DMS79 treated with DMSO at 0.1 percent for 48 hours (cell line): ENCODE data around the gene NMNAT2.
A peak's percentile ranks its signal among the peaks of the same experiment; 100 is the strongest.

ENCODE experiments used
- DNase-seq: peaks from one replicate; lab custom pipeline; 2025; lab: John Stamatoyannopoulos, UW

The NMNAT2 gene

DNA sequence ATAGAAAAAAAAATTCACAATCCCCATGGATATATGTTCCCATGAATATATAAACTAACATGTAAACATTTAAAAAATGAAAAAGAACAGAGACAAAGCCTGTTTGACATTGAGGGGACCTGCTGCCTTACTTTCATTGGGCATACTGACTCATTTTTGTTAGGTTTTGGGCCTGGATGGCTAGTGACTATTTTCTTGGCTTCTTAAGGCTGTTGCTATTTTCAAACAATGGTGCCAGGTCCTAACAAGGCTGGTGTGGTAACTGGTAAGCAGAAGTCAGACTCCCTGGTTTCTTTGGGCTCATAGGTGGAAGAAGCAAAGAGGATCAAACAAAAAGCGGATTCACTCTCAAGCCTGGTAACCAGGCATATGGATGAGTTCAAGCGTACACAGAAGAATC is 181.1 kb downstream of the NMNAT2 start:
- DNase-seq, result no peak

GRCh38 chr1:183236158-183236725 is 181.9 kb downstream of the NMNAT2 start:
- no peak for DNase-seq

GRCh38 chr1:183235503-183235902 is 182.7 kb downstream of the NMNAT2 start:
- DNase-seq, result peak; percentile 84

DNA sequence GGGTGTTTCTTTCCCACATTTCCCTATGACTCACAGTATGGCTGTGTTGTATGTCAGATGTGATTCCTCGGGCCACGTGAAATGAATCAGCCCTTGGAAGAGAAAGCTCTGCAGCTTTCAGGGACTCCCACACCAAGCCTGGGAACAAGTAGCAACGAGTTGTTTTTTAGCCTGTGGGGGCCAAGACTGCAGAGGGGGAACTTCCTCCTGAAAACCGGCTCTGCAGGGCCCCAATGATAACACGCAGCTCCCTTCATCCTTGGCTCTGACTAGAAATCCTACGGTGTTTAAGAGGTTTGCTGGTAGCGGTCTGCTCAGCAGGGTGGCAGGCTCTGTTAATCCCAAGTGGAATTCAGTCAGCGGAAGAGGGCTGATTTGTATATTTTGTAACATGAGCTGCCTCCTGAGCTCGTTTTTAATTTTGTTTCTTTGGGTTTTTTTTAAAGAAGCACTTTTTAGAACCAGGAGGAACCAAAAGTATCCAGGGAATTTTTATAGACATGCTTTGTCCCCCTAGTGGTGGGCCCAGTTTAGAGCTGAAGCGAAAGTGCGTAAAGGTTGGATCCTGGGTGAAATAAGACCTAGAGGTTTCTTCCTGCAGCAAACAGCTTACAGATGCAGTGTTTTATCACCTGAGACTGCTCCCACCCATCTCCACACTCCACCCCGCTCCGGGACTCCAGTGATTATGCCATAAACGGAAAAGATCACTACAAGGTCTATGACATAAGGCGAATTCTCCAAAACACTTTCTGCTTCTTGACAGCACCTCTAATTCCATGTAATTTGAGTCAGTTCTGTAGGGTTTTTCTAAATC is 183.3 kb downstream of the NMNAT2 start:
- DNase-seq, result peak; percentile 90

DNA sequence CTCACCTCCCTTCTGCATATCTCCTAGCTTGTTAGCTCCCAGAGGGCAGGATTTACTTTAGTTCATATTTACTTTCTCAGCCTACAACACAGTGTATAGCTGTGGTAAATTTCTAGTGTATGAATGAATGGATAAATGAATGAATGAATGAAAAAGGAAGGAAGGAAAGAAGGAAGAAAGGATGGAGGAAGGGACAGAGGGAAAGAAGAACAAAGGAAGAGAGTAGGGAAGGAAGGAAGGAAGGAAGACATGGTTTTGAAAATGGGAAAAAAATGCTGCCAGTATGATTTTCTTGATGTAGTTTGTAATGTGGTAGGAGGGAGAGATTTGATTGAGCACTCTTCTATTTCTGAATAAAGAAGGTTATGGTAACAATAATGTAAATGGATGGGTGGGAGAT is 185.1 kb downstream of the NMNAT2 start:
- DNase-seq, result no peak

DNA sequence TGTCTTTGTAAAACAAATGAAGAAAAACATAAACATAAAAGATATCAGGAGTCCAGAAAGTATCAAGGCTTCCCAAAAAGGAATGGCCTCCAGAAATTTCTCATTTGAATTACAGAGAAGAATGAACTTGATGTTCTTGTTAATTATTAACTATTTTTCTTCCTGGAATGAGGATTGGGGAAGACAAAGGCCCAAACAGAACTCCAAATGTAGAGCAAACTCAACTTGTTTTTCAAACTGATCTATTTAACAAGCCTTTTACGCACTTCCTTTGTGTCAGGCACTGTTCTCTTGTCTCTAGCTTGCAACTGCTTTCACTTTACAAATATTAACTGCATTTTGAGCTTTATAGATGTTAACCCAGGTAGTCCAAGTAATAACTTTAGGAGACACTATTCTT is 186.6 kb downstream of the NMNAT2 start:
- DNase-seq, result no peak

GRCh38 chr1:183230413-183230812 is 187.8 kb downstream of the NMNAT2 start:
- no peak for DNase-seq

DNA sequence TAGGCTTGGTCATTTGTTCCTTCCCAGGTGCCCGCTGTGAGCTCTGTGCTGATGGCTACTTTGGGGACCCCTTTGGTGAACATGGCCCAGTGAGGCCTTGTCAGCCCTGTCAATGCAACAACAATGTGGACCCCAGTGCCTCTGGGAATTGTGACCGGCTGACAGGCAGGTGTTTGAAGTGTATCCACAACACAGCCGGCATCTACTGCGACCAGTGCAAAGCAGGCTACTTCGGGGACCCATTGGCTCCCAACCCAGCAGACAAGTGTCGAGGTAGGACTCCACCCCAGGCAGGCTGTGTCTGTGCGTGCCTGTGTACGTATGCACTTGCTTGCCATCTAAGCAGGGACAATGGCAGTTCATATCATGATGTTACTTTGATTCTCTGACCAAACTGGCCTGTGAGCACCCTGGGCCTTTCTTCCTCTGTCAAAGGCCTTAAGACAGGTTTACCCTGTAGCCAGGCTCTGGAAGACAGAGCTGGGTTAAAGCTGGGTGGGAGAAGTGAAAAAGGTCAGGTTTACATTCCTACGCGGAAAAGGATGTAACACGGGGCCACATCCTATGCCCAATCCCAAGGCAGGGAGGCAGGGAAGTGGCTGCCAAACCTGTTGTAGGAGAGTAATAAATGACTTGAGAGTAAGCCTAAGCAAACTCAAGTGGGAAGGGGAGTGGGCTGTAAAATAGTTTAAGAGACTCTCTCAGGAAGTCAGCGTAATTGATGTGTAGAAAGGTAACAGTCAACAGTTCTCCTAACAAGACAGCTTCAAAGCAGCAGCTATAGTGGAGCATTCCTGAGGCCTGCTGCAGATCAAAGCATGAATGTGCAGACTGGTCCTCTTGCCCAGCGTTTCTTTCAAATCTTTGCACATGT is 189.6 kb downstream of the NMNAT2 start:
- DNase-seq, result no peak

- DNase-seq, result no peak
Measured at GRCh38 chr1:183227422-183228346, 190.5 kb downstream of the NMNAT2 start.

DNA sequence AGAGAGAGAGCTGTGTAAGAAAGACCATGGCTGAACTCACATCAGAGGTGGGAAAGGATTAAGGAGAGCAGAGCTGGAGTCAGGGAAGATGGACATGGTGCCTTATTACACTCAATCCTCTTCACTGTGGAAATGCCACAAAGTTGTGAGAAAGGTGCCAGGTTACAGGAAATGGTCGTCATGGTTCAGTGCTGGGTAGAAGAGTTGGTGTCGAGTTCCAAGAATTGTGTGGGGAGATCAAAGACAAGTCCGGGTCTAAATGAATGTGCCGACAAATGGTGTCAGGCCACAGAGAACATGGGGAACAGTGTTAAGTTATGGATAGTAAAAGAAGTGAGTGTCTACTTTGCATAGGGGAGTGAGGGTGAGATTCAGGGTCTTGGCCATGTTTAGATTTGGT is 191.2 kb downstream of the NMNAT2 start:
- no peak for DNase-seq

GRCh38 chr1:183226361-183226760 is 191.8 kb downstream of the NMNAT2 start:
- DNase-seq, result no peak

DNA sequence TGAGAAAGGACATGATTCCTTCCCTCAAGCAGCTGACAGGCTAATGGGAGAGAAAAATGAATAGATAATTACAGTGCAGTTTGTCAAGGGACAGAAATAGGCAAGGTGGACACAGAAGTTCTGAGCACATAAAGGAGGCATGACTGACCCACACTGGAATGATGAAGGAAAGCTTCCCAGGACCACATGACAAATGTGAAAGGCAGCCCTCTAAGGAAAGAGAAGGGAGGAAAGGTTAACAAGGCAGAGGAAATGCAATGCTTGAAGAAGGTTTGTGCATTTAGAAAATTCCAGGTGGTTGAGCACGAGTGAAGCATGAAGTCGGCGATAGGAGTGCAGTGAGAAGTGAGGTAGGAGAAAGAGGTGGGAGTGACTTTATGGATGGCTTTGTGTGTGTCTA is 194.7 kb downstream of the NMNAT2 start:
- no peak for DNase-seq

- no peak for DNase-seq
Measured at GRCh38 chr1:183222909-183223308, 195.3 kb downstream of the NMNAT2 start.

DNA sequence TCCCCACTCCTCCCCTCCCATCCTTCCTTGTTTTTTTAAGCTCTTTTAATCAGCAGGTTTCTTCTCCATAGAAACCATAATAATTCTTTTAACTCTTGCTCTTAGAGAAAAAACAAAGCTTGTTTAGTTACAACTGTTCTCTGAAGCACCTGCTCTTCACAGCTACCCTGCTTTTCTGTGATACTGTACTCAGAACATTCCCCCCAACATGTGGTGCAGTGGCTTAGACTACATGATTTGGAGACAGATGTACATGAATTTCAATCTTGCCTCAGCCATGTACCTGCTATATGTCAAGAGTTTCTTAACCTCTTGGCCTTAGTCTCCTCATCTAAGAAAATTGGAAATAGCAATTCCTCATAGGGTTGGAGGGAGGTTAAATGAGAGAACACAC is 198.6 kb downstream of the NMNAT2 start:
- no peak for DNase-seq

DNA sequence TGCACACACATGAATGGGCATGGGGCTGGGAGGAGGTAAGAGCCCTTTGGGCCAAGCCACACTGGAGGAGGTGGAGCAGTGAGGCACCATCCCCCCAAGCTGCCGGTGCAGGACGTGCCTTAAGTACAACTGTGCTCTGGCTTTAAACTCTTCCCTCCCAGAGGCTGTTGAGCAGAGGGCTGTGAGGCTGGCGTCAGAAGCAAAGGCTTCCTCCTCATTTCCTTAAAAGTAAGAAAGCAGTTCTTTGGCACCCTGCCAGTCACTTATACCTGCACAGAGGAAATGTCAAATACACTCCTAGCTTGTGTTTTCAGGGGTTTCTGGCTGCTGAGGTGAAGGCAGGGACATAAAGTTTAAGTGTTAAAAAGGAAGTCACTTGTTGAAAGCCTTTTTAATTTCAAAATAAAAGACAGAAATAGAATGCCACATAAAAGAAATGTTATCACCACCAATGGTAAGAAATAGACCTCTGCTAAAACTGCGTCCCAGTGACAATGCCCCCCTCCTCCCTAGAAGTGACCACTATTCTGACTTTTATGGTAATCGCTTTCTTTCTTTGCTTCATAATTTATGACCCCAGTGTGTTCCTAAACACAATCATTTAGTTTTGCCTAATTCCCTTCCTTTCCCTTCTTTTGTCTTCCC is 199.1 kb downstream of the NMNAT2 start:
- DNase-seq, result peak; percentile 66

DNA sequence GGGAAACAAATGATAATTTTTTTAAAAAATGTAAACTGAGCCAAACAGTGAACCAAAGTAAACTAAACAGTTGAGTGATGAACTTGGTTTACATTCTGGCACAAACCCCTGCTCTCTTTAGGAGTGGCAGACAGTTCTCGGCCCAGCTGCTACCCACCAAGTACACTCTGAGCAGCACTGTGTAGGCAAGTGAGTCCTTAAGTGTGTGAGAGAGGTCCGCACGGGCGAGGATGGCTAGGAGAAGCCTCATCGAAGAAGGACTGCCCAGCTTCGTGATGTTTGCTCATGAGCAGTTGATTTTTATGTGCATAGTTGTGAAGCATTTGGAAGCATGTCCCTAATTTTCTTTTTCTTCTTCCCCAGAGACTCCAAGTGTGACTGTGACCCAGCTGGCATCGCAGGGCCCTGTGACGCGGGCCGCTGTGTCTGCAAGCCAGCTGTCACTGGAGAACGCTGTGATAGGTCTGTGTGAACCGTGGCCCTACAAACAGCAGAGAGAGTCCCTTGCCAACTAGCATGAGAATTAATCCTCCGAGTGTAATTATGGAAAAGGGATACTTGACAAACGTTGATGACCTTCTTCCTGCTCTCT is 200.1 kb downstream of the NMNAT2 start:
- DNase-seq, result peak; percentile 64

- no peak for DNase-seq
Measured at GRCh38 chr1:183215936-183216335, 202.2 kb downstream of the NMNAT2 start.

GRCh38 chr1:183215076-183215720 is 203.0 kb downstream of the NMNAT2 start:
- DNase-seq, result no peak

DNA sequence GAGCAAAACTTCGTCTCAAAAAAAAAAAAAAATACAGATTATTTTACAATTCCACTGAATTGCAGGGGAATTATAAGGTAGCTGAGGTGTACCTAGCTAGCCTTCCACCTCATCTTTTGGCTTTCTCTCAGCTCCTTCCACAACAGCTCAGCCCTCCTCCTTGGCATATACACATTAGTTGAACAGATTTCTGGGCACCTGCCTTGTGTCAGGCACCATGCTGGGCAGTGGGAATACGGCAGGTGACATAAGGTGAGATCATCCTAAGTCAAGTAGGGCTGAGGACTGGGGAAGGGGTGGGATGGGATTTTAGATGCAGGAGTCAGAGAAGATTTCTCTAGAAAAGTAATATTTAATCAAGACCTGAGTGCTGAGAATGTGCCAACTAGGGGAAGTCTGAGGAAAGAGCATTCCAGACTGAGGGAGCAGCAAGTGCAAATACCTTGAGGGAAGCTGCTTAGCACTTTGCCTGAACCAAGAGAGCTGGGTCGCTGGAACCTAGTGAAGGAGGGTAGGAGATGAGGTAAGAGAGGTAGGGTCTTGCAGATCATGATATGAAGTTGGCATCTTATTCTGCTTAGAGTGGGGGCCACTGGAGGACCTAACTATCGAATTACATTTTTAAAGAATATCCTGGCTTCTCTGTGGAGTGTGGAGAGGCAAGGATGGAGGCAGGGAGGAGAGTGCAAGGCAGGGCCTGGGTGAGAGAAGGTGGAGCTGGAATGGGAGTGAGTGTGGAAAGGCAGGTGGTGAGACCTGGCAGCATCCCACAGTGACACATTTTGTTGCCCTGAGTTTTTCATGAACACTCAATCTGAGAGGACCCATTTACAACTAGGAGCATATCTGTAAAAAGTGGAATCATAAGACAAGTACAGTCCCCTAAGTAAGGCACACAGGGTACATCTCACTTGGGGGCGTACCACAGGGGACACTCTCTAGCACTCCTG is 203.9 kb downstream of the NMNAT2 start:
- peak; percentile 21 for DNase-seq
